Esophagus muscularis mucosa (tissue), 4 donors: Measurements from ENCODE around the gene GLUD1.

ENCODE experiments used
- EP300 ChIP-seq: sonication (generic); formaldehyde crosslinking; IDR thresholded peaks from one replicate; pipeline ENCODE4 v1.6.1; 2017; ENCODE audit warnings: antibody characterized with exemption
- POLR2A ChIP-seq: fragments of 450-650 bp; IDR thresholded peaks from one replicate; pipeline ENCODE4 v1.6.1; 2017; ENCODE audit warnings: antibody characterized with exemption, moderate library complexity, mild to moderate bottlenecking, low read depth
- POLR2AphosphoS5 ChIP-seq, 2 donors: sonication (generic); formaldehyde crosslinking; IDR thresholded peaks; one replicate each; pipeline ENCODE4 v1.6.1; 2017; ENCODE audit warnings: antibody characterized with exemption in 2 of 2
- TF ChIP-seq, protein P1 (sequence below), 3 experiments: fragments of 200-600 bp in 2 of 3; fragments of 450-650 bp in 1 of 3; sonication (generic) in 2 of 3; IDR thresholded peaks; one replicate each; pipeline ENCODE4 v1.5.1; 2017 to 2019; ENCODE audit warnings: antibody characterized with exemption in 3 of 3, mild to moderate bottlenecking in 2 of 3, moderate library complexity in 1 of 3

DNA sequence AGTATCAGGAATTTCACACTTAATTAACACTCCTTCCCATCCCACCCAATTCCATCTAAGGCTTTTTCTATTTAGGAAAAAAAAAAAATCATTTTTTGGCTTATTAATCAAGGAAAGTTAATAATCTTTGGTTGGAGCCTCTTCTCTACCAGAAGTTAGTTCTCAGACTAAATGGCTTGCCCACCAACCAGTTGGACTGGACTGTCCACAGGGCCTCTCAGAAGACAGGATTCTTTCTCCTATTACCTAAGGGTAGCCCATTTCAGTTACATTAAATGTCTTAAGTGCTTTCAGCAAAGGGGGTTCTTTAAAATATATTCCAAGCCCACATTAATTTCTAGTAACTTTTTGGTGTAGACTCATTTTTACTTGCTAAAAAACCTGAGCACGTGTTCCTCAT is 35.2 kb downstream of the GLUD1 start:
- TF ChIP-seq, protein P1, sequence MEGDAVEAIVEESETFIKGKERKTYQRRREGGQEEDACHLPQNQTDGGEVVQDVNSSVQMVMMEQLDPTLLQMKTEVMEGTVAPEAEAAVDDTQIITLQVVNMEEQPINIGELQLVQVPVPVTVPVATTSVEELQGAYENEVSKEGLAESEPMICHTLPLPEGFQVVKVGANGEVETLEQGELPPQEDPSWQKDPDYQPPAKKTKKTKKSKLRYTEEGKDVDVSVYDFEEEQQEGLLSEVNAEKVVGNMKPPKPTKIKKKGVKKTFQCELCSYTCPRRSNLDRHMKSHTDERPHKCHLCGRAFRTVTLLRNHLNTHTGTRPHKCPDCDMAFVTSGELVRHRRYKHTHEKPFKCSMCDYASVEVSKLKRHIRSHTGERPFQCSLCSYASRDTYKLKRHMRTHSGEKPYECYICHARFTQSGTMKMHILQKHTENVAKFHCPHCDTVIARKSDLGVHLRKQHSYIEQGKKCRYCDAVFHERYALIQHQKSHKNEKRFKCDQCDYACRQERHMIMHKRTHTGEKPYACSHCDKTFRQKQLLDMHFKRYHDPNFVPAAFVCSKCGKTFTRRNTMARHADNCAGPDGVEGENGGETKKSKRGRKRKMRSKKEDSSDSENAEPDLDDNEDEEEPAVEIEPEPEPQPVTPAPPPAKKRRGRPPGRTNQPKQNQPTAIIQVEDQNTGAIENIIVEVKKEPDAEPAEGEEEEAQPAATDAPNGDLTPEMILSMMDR (IDR thresholded peaks at IDR 0.05) = no peak
- TF ChIP-seq POLR2A = no peak
- no peak for TF ChIP-seq EP300
- no peak for TF ChIP-seq POLR2AphosphoS5 (IDR thresholded peaks at IDR 0.05)
